ENCODE measurements around the gene DNAJB1. TPM values are rescaled to one million over a fixed set of nuclear protein-coding genes. Genes with fewer than 3 reads are reported as not detected.

DNAJB1 gene
- total and polyA plus RNA-seq, 2 of the 4 experiments (the other 2 are of a cell fraction) = 88.2 to 95.4 TPM

DNA sequence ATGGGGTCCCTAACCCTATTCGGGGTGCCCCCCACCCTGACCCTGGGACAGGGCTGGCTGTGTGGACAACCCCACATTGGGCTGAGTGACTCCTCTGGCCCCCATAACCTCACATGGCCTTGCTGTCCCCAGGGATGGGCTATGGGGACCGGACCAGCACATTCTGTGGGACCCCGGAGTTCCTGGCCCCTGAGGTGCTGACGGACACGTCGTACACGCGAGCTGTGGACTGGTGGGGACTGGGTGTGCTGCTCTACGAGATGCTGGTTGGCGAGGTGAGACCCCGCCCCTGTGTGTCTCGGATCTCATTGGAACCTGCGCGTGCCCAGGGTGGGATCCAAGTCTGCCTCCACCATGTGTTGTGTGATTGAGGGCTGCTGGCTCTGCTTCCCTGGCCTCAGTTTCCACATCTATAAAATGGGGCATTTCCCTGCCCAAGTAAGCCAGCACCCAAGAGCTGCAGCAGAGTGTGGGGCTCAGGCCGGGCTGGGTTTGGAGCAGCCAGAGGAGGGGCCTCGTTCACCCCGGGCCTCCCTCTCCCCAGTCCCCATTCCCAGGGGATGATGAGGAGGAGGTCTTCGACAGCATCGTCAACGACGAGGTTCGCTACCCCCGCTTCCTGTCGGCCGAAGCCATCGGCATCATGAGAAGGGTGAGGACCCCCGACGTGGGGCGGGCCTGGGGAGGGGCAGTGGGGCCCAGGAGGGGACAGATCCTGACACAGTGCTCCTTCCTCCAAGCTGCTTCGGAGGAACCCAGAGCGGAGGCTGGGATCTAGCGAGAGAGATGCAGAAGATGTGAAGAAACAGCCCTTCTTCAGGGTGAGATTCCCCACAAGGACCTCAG is 47.9 kb downstream of the DNAJB1 start (continued):
- no peak for TF ChIP-seq FOS (IDR thresholded peaks at IDR 0.05; ENCODE audit: low read depth, low read length)

GRCh38 chr19:14467816-14468215 is 50.4 kb downstream of the DNAJB1 start:
- Histone ChIP-seq H3K9me1 (ENCODE audit: insufficient read depth, low read length) (no peaks in the 10 kb centered on the region), H3K4me3 (ENCODE audit: insufficient read depth, low read depth, low read length) (no peak overlapping the region), H3K9me3 (ENCODE audit: control insufficient read depth, insufficient read depth, low read length) (no peaks in the 10 kb centered on the region), H3K9ac (ENCODE audit: low read depth, low read length) (no peak overlapping the region), H2AK5ac (ENCODE audit: low read depth, low read length) (no peak overlapping the region), H3K56ac (ENCODE audit: extremely low read depth, insufficient read depth, low read length) (no peak overlapping the region), H4K5ac (ENCODE audit: low read depth, low read length) (no peak overlapping the region), H4K8ac (ENCODE audit: low read depth in 2 of 2, low read length in 2 of 2) (no peak overlapping the region), H2BK5ac (ENCODE audit: low read depth, low read length, poor library complexity, severe bottlenecking) (no peak overlapping the region), H3K36me3 (ENCODE audit: control insufficient read depth, insufficient read depth, low read length) (peaks cover 45% of the 10 kb centered on the region), H3K79me1 (ENCODE audit: low read depth in 1 of 2, low read length in 2 of 2) (no peaks in the 10 kb centered on the region), H3K27me3 (ENCODE audit: control insufficient read depth, insufficient read depth, low read length) (no peaks in the 10 kb centered on the region), H4K20me1 (ENCODE audit: insufficient read depth, low read length) (no peaks in the 10 kb centered on the region; the same call in none of the 2 replicates), H3K27ac (ENCODE audit: insufficient read depth, low read length) (no peak overlapping the region), H2BK120ac (ENCODE audit: low read depth, low read length) (no peak overlapping the region), H3K4me1 (ENCODE audit: control insufficient read depth, insufficient read depth, low read length) (peaks cover 2% of the 10 kb centered on the region; the same call in 1 of the 2 replicates), H2BK15ac (ENCODE audit: low read depth, low read length) (no peak overlapping the region), H2BK20ac (ENCODE audit: low read depth, low read length) (no peak overlapping the region), H3K4ac (ENCODE audit: low read depth, low read length) (no peak overlapping the region), H3K4me2 (ENCODE audit: low read depth, low read length) (no peak overlapping the region), H4K91ac (ENCODE audit: insufficient read depth, low read depth, low read length) (no peak overlapping the region), H3K23ac (ENCODE audit: low read depth, low read length) (no peak overlapping the region), H2AK9ac (replicated peaks; ENCODE audit: low read depth, low read length, poor library complexity) (no peak overlapping the region), H2AFZ (replicated peaks; ENCODE audit: low read length, poor library complexity) (no peak overlapping the region), H3K14ac (replicated peaks; ENCODE audit: low read depth, low read length) (no peak overlapping the region), H3K18ac (ENCODE audit: low read depth, low read length) (no peak overlapping the region)
- dilution Hi-C loops (cut with HindIII; ENCODE audit: low sequenced_read_pairs, unreplicated experiment) (no loop called here), intact Hi-C loops (cut with micrococcal nuclease) (no loop called here), in situ Hi-C loops (cut with MboI; ENCODE audit: low sequenced_read_pairs) (no loop called here)
- DNase-seq (no peak), ATAC-seq (ENCODE audit: low read depth) (no peak)
- WGBS, 2 experiments (ENCODE audit: extremely low coverage in 2 of 2, insufficient read length in 1 of 2) = no CpG with 5 or more reads among the region's 9 CpGs
- ChIA-PET CTCF (interaction anchor here (1.1 kb wide), 1 partner anchor 11 kb away, joined by 4 read pairs; no protein-coding TSS in a partner anchor), POLR2A (ENCODE audit: unreplicated experiment) (no interaction called here)
- BruUV-seq (replicated peaks) = no TSS peak
- TF ChIP-seq RAD21 (IDR thresholded peaks at IDR 0.05; ENCODE audit: low read length) (no peak), MAFK (IDR thresholded peaks at IDR 0.05; ENCODE audit: low read depth, low read length) (no peak), RFX5 (IDR thresholded peaks at IDR 0.05; ENCODE audit: low read depth, low read length) (no peak), CHD1 (IDR thresholded peaks at IDR 0.05; ENCODE audit: low read depth, low read length) (no peak), RCOR1 (IDR thresholded peaks at IDR 0.05; ENCODE audit: insufficient replicate concordance, low read length) (no peak), BHLHE40 (IDR thresholded peaks at IDR 0.05; ENCODE audit: low read depth, low read length) (no peak), SMC3 (IDR thresholded peaks at IDR 0.05; ENCODE audit: low read depth, low read length) (no peak)
- TF ChIP-seq, protein P1, sequence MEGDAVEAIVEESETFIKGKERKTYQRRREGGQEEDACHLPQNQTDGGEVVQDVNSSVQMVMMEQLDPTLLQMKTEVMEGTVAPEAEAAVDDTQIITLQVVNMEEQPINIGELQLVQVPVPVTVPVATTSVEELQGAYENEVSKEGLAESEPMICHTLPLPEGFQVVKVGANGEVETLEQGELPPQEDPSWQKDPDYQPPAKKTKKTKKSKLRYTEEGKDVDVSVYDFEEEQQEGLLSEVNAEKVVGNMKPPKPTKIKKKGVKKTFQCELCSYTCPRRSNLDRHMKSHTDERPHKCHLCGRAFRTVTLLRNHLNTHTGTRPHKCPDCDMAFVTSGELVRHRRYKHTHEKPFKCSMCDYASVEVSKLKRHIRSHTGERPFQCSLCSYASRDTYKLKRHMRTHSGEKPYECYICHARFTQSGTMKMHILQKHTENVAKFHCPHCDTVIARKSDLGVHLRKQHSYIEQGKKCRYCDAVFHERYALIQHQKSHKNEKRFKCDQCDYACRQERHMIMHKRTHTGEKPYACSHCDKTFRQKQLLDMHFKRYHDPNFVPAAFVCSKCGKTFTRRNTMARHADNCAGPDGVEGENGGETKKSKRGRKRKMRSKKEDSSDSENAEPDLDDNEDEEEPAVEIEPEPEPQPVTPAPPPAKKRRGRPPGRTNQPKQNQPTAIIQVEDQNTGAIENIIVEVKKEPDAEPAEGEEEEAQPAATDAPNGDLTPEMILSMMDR (conservative IDR thresholded peaks at IDR 0.05; ENCODE audit: low read depth, low read length) = no peak

All from IMR-90 (cell line).